HCT116 (cell line): ENCODE results near the gene ZNF837. TPM values are rescaled to one million over a fixed set of nuclear protein-coding genes. Genes with fewer than 3 reads are reported as not detected.
A peak's percentile ranks its signal among the peaks of the same experiment; 100 is the strongest.

Source experiments
- ATAC-seq: fragments of 200-7000 bp; cut with Tn5 transposase; 2 replicates; pipeline ENCODE4 v1.9.1; 2020; ENCODE audit warnings: mild to moderate bottlenecking, moderate library complexity
- BruUV-seq: library from RNA; stranded (reverse); fragments of 400-500 nt; replicated peaks from 2 replicates; lab custom pipeline; 2021; lab: Mats Ljungman, UMichigan
- CTCF ChIA-PET: fragments of 300-600 bp; sonication (Branson Sonifier 250); formaldehyde crosslinking; loops from one replicate; lab custom pipeline; 2021; ENCODE audit warnings: antibody characterized with exemption; lab: Charles Lee
- POLR2A ChIA-PET: fragments of 300-600, 350-600 bp; sonication (Branson Sonifier 250); formaldehyde crosslinking; loops from one replicate; lab custom pipeline; 2021; ENCODE audit warnings: antibody characterized with exemption; lab: Charles Lee
- RAD21 ChIA-PET, 2 experiments: fragments of 300-600 bp; sonication (Branson Sonifier 250); formaldehyde crosslinking; loops; one replicate each; lab custom pipeline; 2023; ENCODE audit warnings: low total read pairs in 2 of 2; ENCODE audit not compliant: uncharacterized antibody in 2 of 2, unreplicated experiment in 2 of 2, low non-redundant PET in 1 of 2; lab: Charles Lee
- DNase-seq: peaks from one replicate; pipeline ENCODE4 v3.0.0-alpha.2; 2010; ENCODE audit warnings: low read depth, low spot score
- H2AFZ ChIP-seq: fragments of 200-600 bp; shearing (Covaris generic), sonication (generic); 2 replicates; pipeline ENCODE4 v1.6.1; 2017; ENCODE audit warnings: low read depth, mixed run types, mixed read lengths, antibody characterized with exemption, low read length; ENCODE audit not compliant: poor library complexity, severe bottlenecking
- H3K27ac ChIP-seq: 2 replicates; pipeline ENCODE4 v1.5.1; 2012; ENCODE audit warnings: low read depth, low read length
- H3K27me3 ChIP-seq: fragments of 200-600 bp; sonication (generic); 2 replicates; pipeline ENCODE4 v1.6.1; 2016; ENCODE audit warnings: mixed run types, low read length, mixed read lengths; ENCODE audit not compliant: insufficient read depth
- H3K36me3 ChIP-seq, 2 experiments: fragments of 200-500 bp in 1 of 2; fragments of 200-600 bp in 1 of 2; sonication (Bioruptor generic) in 1 of 2; sonication (generic) in 1 of 2; 2 replicates each; pipeline versions ENCODE4 v1.5.1 to v1.6.1; 2014 to 2016; ENCODE audit warnings: low read length in 2 of 2, inconsistent platforms in 1 of 2, mixed read lengths in 1 of 2, mixed run types in 1 of 2; ENCODE audit not compliant: insufficient read depth in 2 of 2, control insufficient read depth in 1 of 2
- H3K4me1 ChIP-seq, 2 experiments: fragments of 200-600 bp in 1 of 2; sonication (generic) in 1 of 2; 2 replicates each; pipeline versions ENCODE4 v1.5.1 to v1.6.1; 2012 to 2017; ENCODE audit warnings: low read length in 2 of 2, inconsistent platforms in 1 of 2, mild to moderate bottlenecking in 1 of 2, mixed read lengths in 1 of 2, mixed run types in 1 of 2, moderate library complexity in 1 of 2; ENCODE audit not compliant: insufficient read depth in 2 of 2, control insufficient read depth in 1 of 2
- H3K4me2 ChIP-seq: fragments of 200-600 bp; sonication (generic); 2 replicates; pipeline ENCODE4 v1.6.1; 2017; ENCODE audit warnings: mixed run types, low read length, mixed read lengths
- H3K4me3 ChIP-seq, 2 experiments: fragments of 200-600 bp in 1 of 2; sonication (generic) in 1 of 2; replicated peaks in 1 of 2; 2 replicates each; pipeline ENCODE4 v1.5.1; 2011 to 2016; ENCODE audit warnings: low read length in 2 of 2, control low read depth in 1 of 2, low read depth in 1 of 2, mild to moderate bottlenecking in 1 of 2, mixed read lengths in 1 of 2, mixed run types in 1 of 2
- H3K79me2 ChIP-seq: fragments of 200-600 bp; sonication (generic); 2 replicates; pipeline ENCODE4 v1.6.1; 2017; ENCODE audit warnings: mild to moderate bottlenecking, mixed run types, low read length, moderate library complexity, mixed read lengths; ENCODE audit not compliant: insufficient read depth
- H3K9ac ChIP-seq: fragments of 200-600 bp; sonication (generic); 2 replicates; pipeline ENCODE4 v1.6.1; 2016; ENCODE audit warnings: low read length, mixed read lengths
- H3K9me2 ChIP-seq: fragments of 200-600 bp; sonication (generic), shearing (Covaris generic); 2 replicates; pipeline ENCODE4 v1.6.1; 2017; ENCODE audit warnings: mixed run types, mild to moderate bottlenecking, moderate library complexity; ENCODE audit not compliant: insufficient read depth
- H3K9me3 ChIP-seq, 2 experiments: fragments of 200-500 bp in 1 of 2; fragments of 200-600 bp in 1 of 2; sonication (Bioruptor generic) in 1 of 2; sonication (generic) in 1 of 2; 2 replicates each; pipeline ENCODE4 v1.6.1; 2014 to 2017; ENCODE audit warnings: low read length in 2 of 2, mixed read lengths in 2 of 2, inconsistent platforms in 1 of 2, low read depth in 1 of 2, mild to moderate bottlenecking in 1 of 2, mixed run types in 1 of 2, moderate library complexity in 1 of 2; ENCODE audit not compliant: control insufficient read depth in 1 of 2, insufficient read depth in 1 of 2
- H4K20me1 ChIP-seq: fragments of 200-600 bp; sonication (generic), shearing (Covaris generic); 2 replicates; pipeline ENCODE4 v1.6.1; 2017; ENCODE audit warnings: mixed run types, mild to moderate bottlenecking, moderate library complexity; ENCODE audit not compliant: insufficient read depth
- CEBPB ChIP-seq: IDR thresholded peaks from 2 replicates; pipeline ENCODE4 v1.6.1; 2012; ENCODE audit warnings: low read depth
- EGR1 ChIP-seq: IDR thresholded peaks from 2 replicates; pipeline ENCODE4 v1.6.1; 2012; ENCODE audit warnings: low read depth
- EZH2phosphoT487 ChIP-seq: fragments of 200-600 bp; IDR thresholded peaks from 2 replicates; pipeline ENCODE4 v1.6.1; 2018; ENCODE audit warnings: antibody characterized with exemption, borderline replicate concordance
- POLR2A ChIP-seq: IDR thresholded peaks from 2 replicates; pipeline ENCODE4 v1.7.0; 2011; ENCODE audit warnings: borderline replicate concordance; ENCODE audit not compliant: insufficient read depth, insufficient read length; ENCODE audit errors: extremely low read depth
- POLR2AphosphoS5 ChIP-seq: IDR thresholded peaks from 2 replicates; pipeline ENCODE4 v1.6.1; 2011; ENCODE audit warnings: mild to moderate bottlenecking, low read depth, low read length, moderate library complexity
- SP1 ChIP-seq: IDR thresholded peaks from 2 replicates; pipeline ENCODE4 v1.6.1; 2012; ENCODE audit warnings: low read depth
- SRF ChIP-seq: IDR thresholded peaks from 2 replicates; pipeline ENCODE4 v1.6.1; 2012; ENCODE audit warnings: low read depth
- TCF7L2 ChIP-seq: IDR thresholded peaks from 2 replicates; pipeline ENCODE4 v1.7.0; 2011; ENCODE audit warnings: borderline replicate concordance, inconsistent platforms; ENCODE audit not compliant: insufficient read depth, insufficient read length; ENCODE audit errors: extremely low read depth
- ZFX ChIP-seq: fragments of 450-650 bp; IDR thresholded peaks from 2 replicates; pipeline ENCODE4 v1.6.1; 2017
- intact Hi-C: fragments of 100-400 bp; cut with micrococcal nuclease; formaldehyde crosslinking; loops from 2 replicates; pipeline ENCODE4 v1.10.0; 2022
- total RNA-seq: library from RNA; stranded (reverse); gene quantifications from one replicate; pipeline ENCODE4 v1.2.1, GENCODE V29; 2021; ENCODE audit not compliant: unreplicated experiment

The ZNF837 gene
- total RNA-seq, 1 experiment from 2014 or later: 3.2 TPM

- H3K4me3 ChIP-seq: no peak overlapping the region
- ChIA-PET RAD21 (no interaction called here), CTCF (no interaction called here), POLR2A (no interaction called here)
- no peak for ATAC-seq
- TF ChIP-seq POLR2AphosphoS5 (0 out of 2 replicates have a peak, but pooled peaks have one; percentile 10), CEBPB (no peak), TCF7L2 (no peak)
- H3K27me3 ChIP-seq: no peaks in the 10 kb centered on the region
- no peaks in the 10 kb centered on the region for H3K9me3 ChIP-seq
- H3K27ac ChIP-seq: no peak overlapping the region; the same call in 1 of the 2 replicates
- H3K4me2 ChIP-seq: no peak overlapping the region
- H3K4me1 ChIP-seq: peaks cover 18 to 41% of the 10 kb centered on the region in 2 experiments
- H3K9me2 ChIP-seq: no peaks in the 10 kb centered on the region
- peaks cover 34% of the 10 kb centered on the region for H3K79me2 ChIP-seq
- H3K9ac ChIP-seq: no peak overlapping the region
- H3K36me3 ChIP-seq: peaks cover 0 to 11% of the 10 kb centered on the region in 2 experiments; a peak in 1 of 4 replicates
- no peak for DNase-seq
- peaks cover 6% of the 10 kb centered on the region; the same call in 1 of the 2 replicates for H4K20me1 ChIP-seq
- intact Hi-C loops: no loop called here
- no TSS peak for BruUV-seq
- H2AFZ ChIP-seq: no peak overlapping the region
Measured at GRCh38 chr19:58382997-58383603, 2.3 kb upstream of the ZNF837 start.

- BruUV-seq: TSS peak; percentile 51
- Histone ChIP-seq H3K27ac (peak overlapping the region; percentile 92), H3K27me3 (no peaks in the 10 kb centered on the region), H3K9me3 (no peaks in the 10 kb centered on the region), H3K9me2 (no peaks in the 10 kb centered on the region), H3K4me1 (peaks cover 18 to 40% of the 10 kb centered on the region in 2 experiments), H3K4me2 (peak overlapping the region; percentile 100), H4K20me1 (no peaks in the 10 kb centered on the region), H3K79me2 (peaks cover 24% of the 10 kb centered on the region), H3K4me3 (peak overlapping the region; percentile 59 to 92), H3K9ac (peak overlapping the region; percentile 89), H2AFZ (no peak overlapping the region), H3K36me3 (0 out of 4 replicates have a peak, but pooled peaks cover 0 to 2% of the 10 kb centered on the region in 2 experiments)
- ChIA-PET CTCF (no interaction called here), RAD21 (no interaction called here), POLR2A (interaction anchor here (0.6 kb wide), 1 partner anchor 139 kb away, joined by 3 read pairs; no protein-coding TSS in a partner anchor)
- no peak for TF ChIP-seq SRF
- no peak for TF ChIP-seq SP1
- TF ChIP-seq EGR1: no peak
- TF ChIP-seq POLR2A: no peak
- no peak for TF ChIP-seq ZFX
- no peak for TF ChIP-seq EZH2phosphoT487
- ATAC-seq (no peak), DNase-seq (no peak)
- intact Hi-C loops: loop anchor here (1.0 kb wide), 1 partner anchor 19 kb away; the partner anchor contains the start of gene ZNF497
Measured at GRCh38 chr19:58381460-58382212, 806 bp upstream of the ZNF837 start.
